HG02571 (cell line): ENCODE results near the gene CUL4B.
"Not testable (repeated sequence)": the region's sequence is repeated elsewhere in the genome, so short reads cannot be mapped to it uniquely, and the experiment has no call there.

Experiments
- ATAC-seq: cut with Tn5 transposase; IDR thresholded peaks from one replicate; pipeline ENCODE4 v1.9.1; 2021; ENCODE audit warnings: mild to moderate bottlenecking, moderate library complexity; ENCODE audit not compliant: unreplicated experiment

The CUL4B gene

GRCh38 chrX:120560842-120561633 lies at the start of gene CUL4B:
Gene CUL4B (minus strand): TSS chrX:120560962. CDS start chrX:120560638, 324 bp downstream.
- peak; percentile 77 for ATAC-seq

- peak; percentile 65 for ATAC-seq
Observed at GRCh38 chrX:120604361-120604782, 43.6 kb upstream of the CUL4B start.

GRCh38 chrX:120603707-120604360 lies 43.1 kb upstream of the CUL4B start, which contains the start of gene MCTS1:
Gene MCTS1 (plus strand): TSS chrX:120604101. CDS start chrX:120604237, 136 bp downstream.
- ATAC-seq: peak; percentile 83

GRCh38 chrX:120585702-120586101 lies 24.9 kb upstream of the CUL4B start:
- ATAC-seq: no peak

- ATAC-seq: no peak
Observed at GRCh38 chrX:120575379-120576114, 14.8 kb upstream of the CUL4B start.

DNA sequence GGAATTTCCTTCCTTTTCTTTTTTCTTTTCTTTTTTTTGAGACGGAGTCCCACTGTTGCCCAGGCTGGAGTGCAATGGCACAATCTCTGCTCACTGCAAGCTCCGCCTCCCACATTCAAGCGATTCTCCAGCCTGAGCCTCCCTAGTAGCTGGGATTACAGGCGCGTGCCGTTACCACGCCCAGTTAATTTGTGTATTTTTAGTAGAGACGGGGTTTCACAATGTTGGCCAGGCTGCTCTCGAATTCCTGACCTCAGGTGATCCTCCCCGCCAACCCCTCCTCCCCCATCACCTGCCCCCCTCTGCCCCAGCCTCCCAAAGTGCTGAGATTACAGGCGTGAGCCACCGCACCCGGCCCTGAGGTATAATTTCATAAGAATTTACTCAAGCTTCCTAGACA lies 13.0 kb upstream of the CUL4B start:
- not testable (repeated sequence) for ATAC-seq

GRCh38 chrX:120570011-120570600 lies 9.3 kb upstream of the CUL4B start:
- ATAC-seq: no peak

- ATAC-seq: no peak
Observed at GRCh38 chrX:120568609-120569008, 7.8 kb upstream of the CUL4B start.

DNA sequence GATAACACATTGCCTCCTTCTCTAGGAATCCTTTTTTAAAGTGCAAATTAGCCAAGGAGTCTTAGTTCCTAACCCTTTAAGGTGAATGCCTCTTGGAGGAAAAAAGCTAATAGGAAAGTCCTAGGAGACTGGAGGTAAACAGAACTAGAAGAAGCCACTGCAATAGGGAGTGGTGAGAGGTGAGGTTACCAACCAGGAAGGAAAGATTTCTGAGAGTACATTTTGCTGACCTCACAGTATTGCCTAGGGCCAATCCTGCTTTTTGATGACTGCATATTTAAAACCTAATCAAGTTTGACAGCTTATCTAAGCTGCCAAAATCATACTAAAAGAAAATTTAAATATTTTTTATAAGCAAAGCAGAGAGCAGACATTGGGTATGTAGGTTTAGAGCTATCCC lies 7.3 kb upstream of the CUL4B start:
- ATAC-seq: no peak

- no peak for ATAC-seq
Observed at GRCh38 chrX:120566817-120567216, 6.1 kb upstream of the CUL4B start.

DNA sequence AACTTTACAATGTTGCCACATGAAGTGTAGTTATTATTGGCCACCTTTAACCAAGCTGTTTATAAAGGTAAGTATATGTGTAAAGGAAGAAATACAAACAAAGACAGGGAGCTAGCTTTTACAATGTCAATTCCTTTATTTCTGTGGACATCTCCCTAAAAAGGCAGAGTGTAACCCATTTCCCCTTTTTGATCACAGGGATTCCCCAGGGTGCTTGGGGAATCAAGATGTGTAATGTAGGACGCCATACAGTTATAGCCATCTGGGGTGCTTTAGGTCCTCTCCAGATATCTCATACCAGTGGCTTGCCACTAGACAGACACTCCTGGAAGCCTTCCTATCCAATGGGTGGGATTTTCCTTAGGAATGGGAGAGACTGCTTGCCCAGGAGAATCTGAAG lies 4.2 kb upstream of the CUL4B start:
- ATAC-seq: no peak

- ATAC-seq: no peak
Observed at GRCh38 chrX:120562569-120562926, 1.8 kb upstream of the CUL4B start.

DNA sequence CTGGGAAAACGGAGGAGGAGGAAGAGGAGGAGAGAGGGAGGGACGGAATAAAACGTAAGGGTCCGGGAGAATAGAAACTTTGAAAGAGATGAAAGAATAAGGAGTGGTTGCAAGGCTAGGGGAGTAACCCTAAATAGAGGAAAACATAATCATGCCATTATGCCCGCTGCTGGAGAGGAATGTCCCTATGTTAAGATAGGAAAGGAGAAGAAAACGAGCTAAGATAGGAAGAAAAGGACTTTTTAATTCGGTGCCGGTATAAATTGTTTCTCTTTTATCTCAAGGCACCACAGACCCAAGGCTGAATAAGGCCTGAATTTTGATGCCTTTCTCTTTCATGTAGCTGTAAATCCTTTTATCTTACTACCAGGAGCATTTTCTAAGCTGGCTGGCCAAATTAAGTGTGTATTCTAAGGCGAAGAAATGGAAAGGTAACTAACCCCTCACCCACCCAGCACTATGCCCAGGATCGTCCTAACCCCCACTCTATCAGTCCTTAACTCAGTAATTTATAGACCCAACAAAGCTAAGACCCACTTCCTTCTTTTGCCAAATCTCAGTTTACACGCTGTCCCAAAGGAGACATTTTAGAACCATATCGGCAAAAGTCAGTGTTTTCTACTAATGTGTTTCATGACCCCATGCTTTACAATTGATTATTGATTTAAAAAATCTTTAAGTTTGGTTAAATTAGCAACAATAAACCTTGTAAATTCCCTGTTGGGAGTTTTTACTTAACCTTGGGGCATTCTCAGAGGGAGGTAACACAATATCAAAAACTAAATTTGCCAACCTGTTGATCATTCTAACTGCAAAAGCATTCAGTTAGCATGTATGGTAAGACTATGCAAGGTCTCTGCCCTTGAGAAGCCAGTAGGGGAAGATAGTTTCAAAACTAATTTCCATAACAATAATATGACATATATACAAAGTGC lies 1.1 kb upstream of the CUL4B start:
- ATAC-seq: no peak

DNA sequence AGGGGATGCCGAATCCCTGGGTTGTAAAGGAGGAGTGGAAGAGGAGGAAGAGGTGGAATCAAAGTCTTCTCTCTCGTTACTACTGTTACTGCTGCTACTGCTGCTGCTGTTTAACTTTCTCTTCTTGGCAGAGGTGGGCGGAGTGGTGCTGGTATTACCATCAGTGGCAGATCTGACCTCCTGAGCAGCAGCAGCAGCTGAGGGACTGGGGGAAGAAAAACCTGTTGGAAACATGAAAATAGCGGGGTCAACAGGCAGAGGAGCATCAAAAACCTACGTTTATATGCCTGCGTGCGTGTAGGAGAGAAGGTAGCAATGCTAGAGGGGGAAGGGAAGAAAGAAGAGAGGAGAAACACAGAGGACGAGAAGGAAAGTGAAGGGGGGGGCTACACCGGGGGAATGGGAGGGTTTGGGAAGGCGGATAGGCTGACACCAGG lies 339 bp downstream of the CUL4B start:
- ATAC-seq: peak; percentile 48

GRCh38 chrX:120559804-120560203 lies 958 bp downstream of the CUL4B start:
- no peak for ATAC-seq

GRCh38 chrX:120556251-120556650 lies 4.5 kb downstream of the CUL4B start:
- ATAC-seq: no peak

- ATAC-seq: no peak
Observed at GRCh38 chrX:120549483-120550452, 11.0 kb downstream of the CUL4B start.

DNA sequence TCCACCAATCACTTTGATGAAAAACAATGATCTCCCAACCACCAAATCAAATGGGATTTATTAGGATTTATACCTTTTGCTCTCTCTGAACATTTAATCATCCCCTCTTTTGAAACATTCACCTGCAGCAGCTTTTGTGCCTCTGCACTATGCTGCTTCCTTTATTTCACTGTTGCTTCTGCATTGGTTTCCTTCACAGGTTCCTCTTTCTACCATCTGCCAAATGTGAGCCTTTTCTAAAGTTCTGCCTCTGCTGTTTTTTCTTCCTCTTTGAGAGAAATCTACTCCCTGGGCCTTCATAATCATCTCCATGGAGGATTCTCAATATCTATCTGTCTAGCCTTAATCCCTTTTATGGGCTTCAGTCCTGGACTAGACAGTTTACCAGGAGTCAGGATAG lies 24.7 kb downstream of the CUL4B start:
- no peak for ATAC-seq
